RWPE1 (cell line): ENCODE measurements around the gene ZDHHC16.
A peak's percentile ranks its signal among the peaks of the same experiment; 100 is the strongest.

Experiments used
- CTCF ChIA-PET: fragments of 350-600 bp; sonication (Branson Sonifier 250); formaldehyde crosslinking; extraction: SDS; loops from one replicate; lab custom pipeline; 2021; lab: Yijun Ruan, JAX
- POLR2A ChIA-PET: fragments of 400-600 bp; formaldehyde crosslinking; extraction: SDS; loops from one replicate; lab custom pipeline; 2020; ENCODE audit warnings: antibody characterized with exemption; ENCODE audit not compliant: low non-redundant PET; lab: Yijun Ruan, JAX
- DNase-seq: peaks from one replicate; pipeline ENCODE4 v3.0.0; 2012; ENCODE audit warnings: low spot score
- H3K27ac ChIP-seq: fragments of 450-650 bp; 2 replicates; pipeline ENCODE4 v1.5.1; 2017
- TF ChIP-seq, protein P1 (sequence below): fragments of 450-650 bp; conservative IDR thresholded peaks from 2 replicates; pipeline ENCODE4 v1.5.1; 2017; ENCODE audit warnings: low read depth, mild to moderate bottlenecking

Gene ZDHHC16

DNA sequence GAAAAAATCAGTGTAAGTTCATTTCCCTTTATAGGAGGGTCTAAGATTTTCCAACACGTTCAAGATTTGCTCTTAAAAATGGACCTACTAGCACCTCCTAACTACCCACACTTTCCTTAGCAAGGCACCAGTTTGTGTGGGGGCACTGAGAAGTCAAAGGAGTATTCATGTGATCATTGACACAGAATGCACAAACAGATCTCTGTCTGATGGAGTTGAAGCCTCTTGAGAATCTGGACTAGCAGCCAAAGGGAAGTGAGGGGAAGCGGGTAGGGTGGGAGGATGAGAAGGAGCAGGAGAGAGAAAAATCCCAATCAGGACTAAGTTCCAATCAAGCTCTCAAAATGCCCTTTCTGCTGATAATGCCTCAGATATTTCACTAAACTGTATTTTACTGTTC is 48.2 kb downstream of the ZDHHC16 start:
- TF ChIP-seq, protein P1, sequence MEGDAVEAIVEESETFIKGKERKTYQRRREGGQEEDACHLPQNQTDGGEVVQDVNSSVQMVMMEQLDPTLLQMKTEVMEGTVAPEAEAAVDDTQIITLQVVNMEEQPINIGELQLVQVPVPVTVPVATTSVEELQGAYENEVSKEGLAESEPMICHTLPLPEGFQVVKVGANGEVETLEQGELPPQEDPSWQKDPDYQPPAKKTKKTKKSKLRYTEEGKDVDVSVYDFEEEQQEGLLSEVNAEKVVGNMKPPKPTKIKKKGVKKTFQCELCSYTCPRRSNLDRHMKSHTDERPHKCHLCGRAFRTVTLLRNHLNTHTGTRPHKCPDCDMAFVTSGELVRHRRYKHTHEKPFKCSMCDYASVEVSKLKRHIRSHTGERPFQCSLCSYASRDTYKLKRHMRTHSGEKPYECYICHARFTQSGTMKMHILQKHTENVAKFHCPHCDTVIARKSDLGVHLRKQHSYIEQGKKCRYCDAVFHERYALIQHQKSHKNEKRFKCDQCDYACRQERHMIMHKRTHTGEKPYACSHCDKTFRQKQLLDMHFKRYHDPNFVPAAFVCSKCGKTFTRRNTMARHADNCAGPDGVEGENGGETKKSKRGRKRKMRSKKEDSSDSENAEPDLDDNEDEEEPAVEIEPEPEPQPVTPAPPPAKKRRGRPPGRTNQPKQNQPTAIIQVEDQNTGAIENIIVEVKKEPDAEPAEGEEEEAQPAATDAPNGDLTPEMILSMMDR, result no peak
- DNase-seq, result no peak
- CTCF ChIA-PET, result no interaction called here
- no peak overlapping the region for H3K27ac ChIP-seq
- POLR2A ChIA-PET, result interaction anchor here (0.7 kb wide), 1 partner anchor 105 kb away, joined by 4 read pairs; no protein-coding TSS in a partner anchor

DNA sequence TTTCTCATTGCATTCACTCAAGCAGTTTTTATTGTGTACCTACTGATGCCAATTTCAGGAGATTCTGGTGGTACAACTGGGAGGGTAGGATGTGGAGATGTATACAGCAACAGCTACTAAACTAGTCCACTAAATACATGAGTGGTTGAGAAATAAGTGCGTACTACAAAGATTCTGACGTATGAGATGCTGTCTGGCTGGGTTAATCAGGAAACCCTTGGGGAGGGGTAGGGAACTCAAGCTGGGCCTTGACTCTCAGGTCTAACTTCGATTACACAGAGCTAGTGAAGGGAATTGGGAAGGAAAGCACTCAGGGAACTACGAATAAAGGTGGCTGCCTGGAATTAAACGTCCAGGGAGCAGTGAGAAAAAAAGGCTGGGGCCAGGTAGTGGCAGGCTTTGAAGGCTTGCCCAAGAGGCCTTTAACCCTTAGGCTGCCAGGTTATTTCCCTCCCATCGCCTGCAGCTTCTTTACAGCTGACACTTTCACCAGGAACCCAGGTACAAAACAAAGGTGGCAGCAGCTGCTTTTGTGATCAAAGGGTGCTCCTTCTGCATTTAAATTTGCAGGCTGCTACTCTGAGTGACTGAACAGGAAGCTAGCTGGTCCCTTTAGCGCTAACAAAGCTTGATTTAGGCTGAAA is 49.0 kb downstream of the ZDHHC16 start:
- ChIA-PET CTCF (interaction anchor here (0.6 to 0.9 kb wide), 4 partner anchors 59 to 237 kb away, joined by 3 read pairs; partner anchors contain the start of gene ANKRD2), POLR2A (interaction anchor here (0.7 kb wide), 1 partner anchor 106 kb away, joined by 4 read pairs; no protein-coding TSS in a partner anchor)
- no peak for DNase-seq
- TF ChIP-seq, protein P1, result no peak
- H3K27ac ChIP-seq, result peak overlapping the region; percentile 48

DNA sequence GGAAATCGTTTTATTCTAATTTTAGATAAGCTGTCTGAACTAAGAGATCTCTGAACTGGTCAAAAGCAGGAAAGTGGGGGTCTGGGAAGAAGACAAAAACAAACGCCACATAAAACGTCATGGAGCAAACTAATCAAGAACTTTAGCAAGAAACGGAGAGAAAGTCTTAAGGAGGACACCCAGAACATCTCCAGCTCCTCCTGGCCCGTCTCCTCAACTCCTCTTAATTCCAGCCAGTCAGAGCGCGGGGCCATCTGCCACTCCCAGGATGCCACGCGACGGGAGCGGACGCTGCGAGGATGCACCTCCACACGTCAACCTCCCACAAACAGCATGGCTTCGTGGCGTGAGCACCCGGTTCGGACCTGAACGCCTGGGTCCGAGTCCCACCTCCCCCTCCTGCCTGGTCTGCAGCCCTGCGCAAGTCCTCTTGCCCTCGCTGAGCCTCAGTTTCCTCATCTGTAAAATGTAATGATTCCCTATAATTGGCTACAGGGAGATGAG is 51.6 kb downstream of the ZDHHC16 start:
- ChIA-PET CTCF (interaction anchor here (0.5 to 0.7 kb wide), 2 partner anchors 40 to 121 kb away, joined by 3 to 4 read pairs; no protein-coding TSS in a partner anchor), POLR2A (interaction anchor here (0.6 to 0.8 kb wide), 4 partner anchors 30 to 98 kb away, joined by 3 to 10 read pairs (median 3); no protein-coding TSS in a partner anchor)
- DNase-seq, result peak; percentile 94
- TF ChIP-seq, protein P1, result no peak
- H3K27ac ChIP-seq, result peak overlapping the region; percentile 96

DNA sequence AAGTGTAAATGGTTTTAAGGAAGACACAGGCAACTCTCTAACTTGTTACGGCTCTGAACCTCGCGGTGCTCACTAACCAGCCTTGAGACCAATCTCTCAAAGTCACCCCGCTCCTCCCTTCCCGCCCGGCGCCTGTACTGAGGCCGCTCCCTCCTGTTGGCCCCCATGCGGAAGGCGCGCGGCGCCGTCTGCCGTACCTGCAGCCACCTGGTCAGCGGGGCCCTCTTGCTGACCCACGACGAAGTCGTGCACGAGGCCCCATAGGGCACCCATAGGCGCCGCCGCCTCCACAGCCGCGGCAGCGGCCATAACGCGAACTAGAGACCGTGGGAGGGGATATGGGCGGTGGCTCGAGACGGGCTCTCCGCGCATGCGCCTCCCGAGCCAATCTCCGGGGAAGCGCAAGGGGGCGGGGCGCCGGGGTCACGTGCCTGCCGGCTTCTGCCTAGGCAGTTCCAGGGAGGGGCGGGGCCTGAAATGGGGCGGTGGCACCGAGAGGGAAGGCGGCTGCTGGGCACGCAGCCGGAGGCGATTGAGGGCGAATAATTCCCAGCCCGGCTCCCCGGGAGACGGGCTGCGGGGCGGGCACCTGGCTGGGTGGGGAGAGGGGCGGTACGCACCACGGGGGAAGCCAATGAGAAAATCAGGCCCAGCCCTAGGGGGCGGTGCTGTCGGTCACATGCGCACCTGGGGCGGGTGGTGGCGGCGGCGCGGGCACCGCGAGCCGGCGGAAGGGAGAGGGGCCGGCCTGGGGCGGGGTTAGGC is 52.3 kb downstream of the ZDHHC16 start, which contains the start of gene MMS19:
TSS of gene MMS19 (minus strand) at position 347 of the 765 bp plus-strand sequence. CDS start at position 309, 38 bp downstream.
- H3K27ac ChIP-seq, result peak within 1 kb of the TSS; percentile 96
- ChIA-PET POLR2A (interaction anchor here (0.6 to 1.2 kb wide), 4 partner anchors 17 to 143 kb away, joined by 3 to 6 read pairs (median 3); no protein-coding TSS in a partner anchor), CTCF (no interaction called here)
- TF ChIP-seq, protein P1, result no peak
- DNase-seq, result peak; percentile 100

DNA sequence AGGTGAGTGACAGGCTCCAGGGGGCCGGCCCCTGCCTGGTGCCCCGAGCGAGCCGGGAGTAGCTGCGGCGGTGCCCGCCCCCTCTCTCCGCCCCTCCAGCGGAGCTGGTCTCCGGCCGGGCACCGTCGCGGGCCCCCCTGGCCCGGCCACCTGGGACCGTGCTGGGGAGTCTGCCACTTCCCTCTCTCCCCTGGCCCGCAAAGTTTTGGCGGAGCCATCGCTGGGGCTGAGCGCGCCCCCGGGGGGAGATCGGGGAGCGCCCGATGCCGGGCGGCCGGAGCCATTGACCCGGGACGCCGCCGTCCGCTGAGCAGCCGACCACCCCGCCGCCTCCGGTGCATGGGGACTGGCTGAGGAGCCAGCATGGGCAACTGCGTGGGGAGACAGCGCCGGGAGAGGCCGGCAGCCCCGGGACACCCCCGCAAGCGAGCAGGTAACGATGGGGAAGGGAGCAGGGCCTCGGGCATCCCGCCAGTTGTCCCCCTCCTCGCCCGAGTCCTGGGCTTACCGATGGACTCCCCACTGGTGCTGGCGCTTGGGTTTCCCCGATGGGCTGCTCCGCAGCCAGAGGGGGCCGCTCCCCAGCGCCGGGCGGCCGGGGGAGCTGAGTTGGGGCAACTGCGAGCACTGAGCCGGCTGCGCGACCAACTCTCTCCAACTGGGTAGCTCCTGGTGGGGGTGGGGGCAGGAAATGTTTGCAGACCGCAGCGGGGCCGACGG is 53.0 kb downstream of the ZDHHC16 start, which contains the start of gene UBTD1:
TSS of gene UBTD1 (plus strand) at position 84 of the 720 bp plus-strand sequence. CDS start at position 364, 280 bp downstream.
- TF ChIP-seq, protein P1, result no peak
- ChIA-PET CTCF (interaction anchor here (0.5 to 1.4 kb wide), 7 partner anchors 42 to 113 kb away, joined by 3 to 9 read pairs (median 3); no protein-coding TSS in a partner anchor), POLR2A (interaction anchor here (0.6 to 1.2 kb wide), 7 partner anchors 16 to 142 kb away, joined by 3 to 14 read pairs (median 3); no protein-coding TSS in a partner anchor)
- DNase-seq, result peak; percentile 73
- H3K27ac ChIP-seq, result peak within 1 kb of the TSS; percentile 96
